A204.1 (cell line): ENCODE data around the gene MYCL.
"Not testable (repeated sequence)": the region's sequence is repeated elsewhere in the genome, so short reads cannot be mapped to it uniquely, and the experiment has no call there.

Experiments
- FAIRE-seq: peaks from 2 replicates; lab custom pipeline; 2012; peaks lifted over from hg19 to GRCh38; lab: Jason Lieb, UNC

MYCL gene

GRCh38 chr1:39890273-39890672 lies 11.4 kb downstream of the MYCL start:
- FAIRE-seq, result no peak

- FAIRE-seq, result no peak
Measured at GRCh38 chr1:39886757-39887231, 14.9 kb downstream of the MYCL start.

- no peak for FAIRE-seq
Measured at GRCh38 chr1:39885516-39885915, 16.2 kb downstream of the MYCL start.

GRCh38 chr1:39882152-39882551 lies 19.6 kb downstream of the MYCL start:
- FAIRE-seq, result no peak

DNA sequence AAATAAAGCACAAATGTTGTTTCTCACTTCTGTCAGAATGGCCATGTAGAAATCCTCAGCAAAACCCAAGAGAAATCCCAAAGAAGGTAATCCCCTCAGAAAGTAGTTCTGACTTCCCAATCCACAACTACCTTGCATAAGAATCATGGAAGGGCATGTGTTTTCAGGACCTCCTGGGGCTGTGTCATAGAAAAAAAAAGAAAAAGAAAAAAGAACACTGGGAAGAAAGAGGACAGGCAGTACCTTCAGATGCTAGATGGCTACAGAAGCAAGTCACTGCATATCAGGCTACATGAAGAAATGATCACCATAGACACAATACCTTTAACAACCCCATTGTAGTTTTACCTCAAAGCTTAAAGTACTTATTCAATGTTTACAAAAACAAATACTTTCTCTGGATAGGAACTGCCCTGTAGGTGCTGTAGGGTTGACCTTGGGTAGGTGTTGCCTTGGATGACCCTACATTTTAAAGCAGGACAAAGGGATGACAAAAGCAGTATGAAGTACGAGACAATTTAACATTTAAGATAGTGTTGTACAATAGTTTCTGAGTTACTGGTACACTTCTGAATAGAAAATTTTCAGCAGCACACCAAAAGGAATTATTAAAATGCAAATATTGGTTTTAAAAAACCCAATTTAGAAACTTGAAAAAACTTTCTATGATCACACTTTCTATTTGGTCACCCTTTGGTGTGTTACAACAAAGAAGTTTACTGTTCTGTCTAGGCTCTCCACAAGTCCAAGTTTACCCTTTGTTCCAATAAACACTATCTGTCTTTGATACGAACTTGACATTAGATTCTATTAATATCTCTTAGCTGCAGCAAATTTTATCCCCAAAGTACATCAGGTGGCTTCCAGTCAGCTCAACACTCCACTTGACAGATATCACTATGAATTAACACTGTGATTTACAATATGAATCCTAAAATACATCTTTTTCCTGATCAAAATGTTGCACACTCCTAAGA lies 23.4 kb downstream of the MYCL start:
- FAIRE-seq, result no peak

DNA sequence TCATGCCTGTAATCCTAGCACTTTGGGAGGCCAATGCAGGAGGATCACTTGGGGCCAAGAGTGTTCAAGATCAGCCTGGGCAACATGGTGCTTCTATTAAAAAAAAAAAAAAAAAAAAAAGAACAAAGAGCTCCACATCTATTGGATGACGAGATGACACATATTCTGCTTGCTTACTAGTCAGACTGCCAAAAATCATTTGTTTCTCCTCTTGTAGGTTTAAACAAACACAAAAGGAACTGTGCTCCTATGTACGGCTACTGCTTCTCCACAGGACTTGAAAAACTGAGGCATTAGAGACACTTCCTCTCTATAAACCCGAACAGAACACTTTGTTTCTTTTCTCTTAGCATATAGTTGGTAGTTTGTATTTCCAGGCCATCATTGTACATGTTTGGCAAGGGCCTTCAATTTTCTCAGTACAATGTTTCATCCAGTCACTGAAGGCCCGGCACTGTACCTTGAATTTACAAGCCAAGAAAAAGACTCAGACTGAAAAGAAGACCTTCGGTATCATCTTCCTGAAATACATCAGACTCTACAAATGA lies 24.4 kb downstream of the MYCL start:
- no peak for FAIRE-seq

- FAIRE-seq, result no peak
Measured at GRCh38 chr1:39876144-39876543, 25.6 kb downstream of the MYCL start.

DNA sequence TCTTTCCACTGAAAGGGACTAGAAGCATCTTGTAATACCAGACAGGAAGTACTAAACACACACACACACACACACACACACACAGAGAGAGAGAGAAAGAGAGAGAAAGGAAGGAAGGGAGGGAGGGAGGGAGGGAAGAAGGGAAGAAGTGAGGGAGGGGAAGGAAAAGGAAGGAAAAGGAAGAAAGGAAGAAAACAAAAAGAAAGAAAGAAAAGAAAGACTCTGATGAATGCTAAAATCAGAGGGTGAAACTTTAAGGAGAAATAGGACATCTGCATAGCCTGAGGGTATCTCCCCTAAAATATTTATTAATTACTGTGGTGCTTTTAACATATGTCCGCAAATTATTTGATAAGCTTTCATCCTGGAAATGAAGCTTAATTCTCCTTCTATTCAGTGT lies 29.0 kb downstream of the MYCL start:
- FAIRE-seq, result no peak

GRCh38 chr1:39871796-39872195 lies 29.9 kb downstream of the MYCL start:
- FAIRE-seq, result no peak

DNA sequence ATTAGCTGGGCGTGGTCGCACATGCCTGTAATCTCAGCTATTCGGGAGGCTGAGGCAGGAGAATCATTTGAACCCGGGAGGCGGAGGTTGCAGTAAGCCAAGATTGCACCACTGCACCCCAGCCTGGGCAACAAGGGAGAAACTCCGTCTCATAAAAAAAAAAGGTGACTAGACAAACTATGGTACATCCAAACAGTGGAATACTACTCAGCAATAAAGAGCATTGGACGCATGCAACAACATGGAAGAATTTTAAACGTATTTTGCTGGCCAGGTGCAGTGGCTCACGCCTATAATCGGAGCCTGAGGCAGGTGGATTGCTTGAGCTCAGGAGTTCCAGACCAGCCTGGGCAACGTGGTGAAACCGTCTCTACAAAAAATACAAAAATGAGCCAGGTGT lies 30.7 kb downstream of the MYCL start:
- FAIRE-seq, result not testable (repeated sequence)

DNA sequence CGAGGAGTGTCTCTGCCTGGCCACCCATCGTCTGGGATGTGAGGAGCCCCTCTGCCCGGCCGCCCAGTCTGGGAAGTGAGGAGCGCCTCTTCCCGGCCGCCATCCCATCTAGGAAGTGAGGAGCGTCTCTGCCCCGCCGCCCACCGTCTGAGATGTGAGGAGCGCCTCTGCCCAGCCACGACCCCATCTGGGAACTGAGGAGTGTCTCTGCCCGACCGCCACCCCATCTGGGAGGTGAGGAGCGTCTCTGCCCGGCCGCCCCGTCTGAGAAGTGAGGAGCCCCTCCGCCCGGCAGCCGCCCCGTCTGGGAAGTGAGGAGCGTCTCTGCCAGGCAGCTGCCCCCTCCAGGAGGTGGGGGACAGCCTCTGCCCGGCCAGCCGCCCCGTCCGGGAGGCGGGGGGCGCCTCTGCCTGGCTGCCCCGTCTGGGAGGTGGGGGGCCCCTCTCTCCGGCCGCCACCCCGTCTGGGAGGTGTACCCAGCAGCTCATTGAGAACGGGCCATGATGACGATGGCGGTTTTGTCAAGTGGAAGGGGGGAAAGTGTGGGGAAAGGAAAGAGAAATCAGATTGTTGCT lies 32.1 kb downstream of the MYCL start:
- FAIRE-seq, result not testable (repeated sequence)

- FAIRE-seq, result no peak
Measured at GRCh38 chr1:39866767-39867166, 35.0 kb downstream of the MYCL start.

DNA sequence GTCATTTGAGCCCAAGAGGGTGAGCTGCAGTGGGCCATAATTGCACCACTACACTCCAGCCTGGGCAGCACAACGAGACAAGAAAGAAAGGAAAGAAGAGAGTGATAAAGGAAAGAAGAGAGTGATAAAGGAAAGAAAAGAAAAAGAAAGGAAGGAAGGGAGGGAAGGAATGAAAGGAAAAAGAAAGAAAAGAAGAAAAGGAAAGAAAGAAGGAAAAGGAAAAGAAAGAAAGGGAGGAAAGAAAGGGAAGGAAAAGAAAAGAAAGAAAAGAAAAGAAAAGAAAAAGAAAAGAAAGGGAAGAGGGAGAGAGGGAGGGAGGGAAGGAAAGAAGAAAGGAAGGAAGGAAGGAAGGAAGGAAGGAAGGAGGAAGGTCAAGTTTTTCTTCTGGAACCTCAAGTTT lies 36.0 kb downstream of the MYCL start:
- FAIRE-seq, result no peak

DNA sequence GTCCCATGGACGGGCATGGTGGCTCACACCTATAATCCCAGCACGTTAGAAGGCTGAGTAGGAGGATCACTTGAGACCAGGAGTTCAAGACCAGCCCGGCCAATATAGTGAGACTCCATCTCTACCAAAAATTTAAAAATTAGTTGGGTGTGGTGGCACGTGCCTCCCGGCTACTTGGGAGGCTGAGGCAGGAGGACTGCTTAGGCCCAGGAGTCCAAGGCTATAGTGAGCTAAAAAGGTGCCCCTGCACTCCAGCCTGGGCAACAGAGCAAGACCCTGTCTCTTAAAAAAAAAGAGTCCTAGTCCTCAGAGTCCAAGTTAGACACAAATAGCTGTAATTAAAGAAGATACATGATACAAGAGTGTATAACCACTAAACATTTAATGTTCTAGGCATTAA lies 38.5 kb downstream of the MYCL start:
- no peak for FAIRE-seq

- FAIRE-seq, result no peak
Measured at GRCh38 chr1:39861003-39861402, 40.7 kb downstream of the MYCL start.

DNA sequence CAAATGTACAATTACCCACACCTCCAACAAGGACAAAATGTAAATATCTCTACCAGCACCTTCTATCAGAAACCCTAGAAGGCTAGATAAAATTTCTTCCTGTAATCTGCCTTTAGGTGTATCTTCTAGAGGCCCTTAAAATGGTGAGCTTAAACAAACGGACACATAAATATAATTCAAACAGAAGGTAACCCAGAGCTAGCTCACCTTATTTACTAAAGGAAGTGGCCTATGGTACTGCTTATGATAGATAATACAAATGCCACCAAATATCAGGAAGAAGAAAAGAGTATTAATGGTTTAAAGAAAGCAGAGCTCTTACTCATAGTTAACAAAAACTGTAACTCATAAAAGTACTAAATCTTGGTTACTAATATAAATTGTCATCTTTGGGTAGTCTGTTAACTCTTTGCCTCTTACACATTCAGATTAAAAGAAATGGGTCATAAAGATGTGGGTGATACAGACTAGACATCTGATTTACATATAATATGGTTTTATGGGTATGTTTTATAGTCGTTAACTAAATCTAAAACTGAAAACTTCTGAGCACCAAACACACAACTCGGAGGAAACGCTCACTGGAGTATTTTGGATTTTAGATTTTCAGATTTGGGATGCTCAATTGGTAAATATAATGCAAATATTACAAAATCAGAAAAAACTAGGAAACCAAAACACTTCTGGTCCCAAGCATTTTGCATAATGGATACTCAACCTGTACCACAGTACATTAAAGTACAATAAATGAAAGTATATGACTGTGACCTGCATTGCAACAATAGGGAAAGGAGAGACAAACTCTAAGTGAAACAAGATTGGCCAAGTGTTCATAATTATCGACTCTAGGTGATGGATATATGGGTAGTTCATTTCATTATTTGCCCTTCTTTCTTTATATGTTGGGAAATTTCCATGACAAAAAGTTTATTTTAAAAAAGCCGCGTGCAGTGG lies 41.6 kb downstream of the MYCL start:
- FAIRE-seq, result no peak

DNA sequence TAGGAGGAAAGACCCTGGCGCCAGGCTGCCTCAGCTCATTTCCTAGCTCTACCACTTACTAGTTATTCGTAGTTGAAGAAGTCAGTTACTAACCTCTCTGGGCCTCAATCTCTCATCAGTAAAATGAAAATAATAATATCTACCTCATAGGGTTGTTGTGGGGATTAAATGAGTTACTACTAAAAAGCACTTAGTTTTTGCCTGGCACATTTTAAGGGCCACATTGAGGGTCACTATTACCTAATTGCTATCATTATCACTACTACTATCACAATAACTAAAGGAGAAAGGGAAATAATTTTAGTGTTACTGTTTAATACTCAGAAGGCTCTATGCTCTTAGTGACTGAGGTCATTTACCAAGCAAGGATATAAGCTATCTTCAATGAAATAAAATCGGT lies 43.4 kb downstream of the MYCL start:
- FAIRE-seq, result no peak

DNA sequence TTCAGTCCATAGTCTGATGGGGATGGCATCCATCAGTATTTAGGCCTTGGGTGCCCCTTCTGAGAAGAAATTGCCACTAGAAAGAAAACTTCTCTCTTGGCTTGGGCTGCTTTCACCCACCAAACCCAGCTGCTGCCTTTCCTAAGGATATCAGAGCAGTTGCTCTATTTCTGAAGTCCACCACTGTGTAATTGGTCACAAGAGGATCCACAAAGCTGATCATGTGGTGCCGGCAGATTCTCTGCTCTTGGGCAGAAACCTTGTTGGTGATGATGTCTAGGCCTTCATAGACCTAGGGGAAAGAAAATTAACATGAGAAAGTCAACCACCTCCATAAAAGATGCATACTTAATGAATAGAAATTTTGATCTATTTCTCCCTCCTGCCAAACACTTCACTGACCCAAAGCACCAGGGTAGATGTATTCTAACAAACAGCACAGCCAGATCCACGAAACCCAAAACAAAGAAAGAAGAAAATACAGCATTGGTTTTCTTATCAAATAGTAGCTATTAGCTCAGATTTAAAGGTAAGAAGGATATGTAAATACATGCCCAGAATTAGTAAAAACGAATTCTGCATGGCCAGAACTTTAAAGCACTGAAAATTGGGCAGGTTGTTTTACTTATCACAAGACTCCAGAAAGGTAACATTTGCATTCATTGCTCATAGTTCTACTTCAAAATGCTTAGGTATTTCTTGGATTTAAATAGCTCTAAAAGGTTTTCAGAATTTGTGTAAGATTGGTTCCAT lies 44.4 kb downstream of the MYCL start:
- no peak for FAIRE-seq

GRCh38 chr1:39854738-39855137 lies 47.0 kb downstream of the MYCL start:
- no peak for FAIRE-seq

- FAIRE-seq, result no peak
Measured at GRCh38 chr1:39854314-39854713, 47.4 kb downstream of the MYCL start.

DNA sequence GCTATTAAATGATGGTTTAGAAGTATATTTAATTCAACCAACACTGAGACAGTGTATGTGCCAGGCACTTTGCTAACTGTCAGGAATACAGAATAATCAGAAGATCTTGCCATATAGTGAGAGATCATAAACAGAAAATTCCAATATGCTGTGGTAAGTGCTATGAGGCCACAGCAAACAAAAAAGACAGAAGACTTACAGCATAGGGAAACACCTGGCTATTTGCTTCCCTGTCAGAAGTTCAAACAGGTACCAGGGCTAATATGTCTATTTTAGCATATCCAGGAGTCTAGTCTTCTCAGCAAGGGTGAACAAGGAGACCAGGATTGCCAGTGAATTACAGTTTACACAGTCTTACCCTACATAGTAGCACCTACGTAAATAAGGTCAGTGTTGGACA lies 48.8 kb downstream of the MYCL start:
- FAIRE-seq, result no peak
